GM12892 (cell line): ENCODE data around the gene KRR1.
"Not testable (repeated sequence)": the region's sequence is repeated elsewhere in the genome, so short reads cannot be mapped to it uniquely, and the experiment has no call there.

Experiments used
- DNase-seq: peaks from one replicate; pipeline ENCODE4 v3.0.0; 2011; ENCODE audit not compliant: insufficient read length
- FAIRE-seq: peaks from 2 replicates; lab custom pipeline; 2011; peaks lifted over from hg19 to GRCh38; lab: Jason Lieb, UNC
- POLR2A ChIP-seq: IDR thresholded peaks from 2 replicates; pipeline ENCODE4 v1.6.1; 2011; ENCODE audit warnings: low read depth, low read length, control low read depth
- POLR2AphosphoS5 ChIP-seq: IDR thresholded peaks from 2 replicates; pipeline ENCODE4 v1.6.1; 2011; ENCODE audit warnings: low read depth, low read length, control low read depth
- TAF1 ChIP-seq: IDR thresholded peaks from 2 replicates; pipeline ENCODE4 v1.6.1; 2011; ENCODE audit warnings: low read depth, mild to moderate bottlenecking, control low read depth, low read length, borderline replicate concordance

The KRR1 gene

DNA sequence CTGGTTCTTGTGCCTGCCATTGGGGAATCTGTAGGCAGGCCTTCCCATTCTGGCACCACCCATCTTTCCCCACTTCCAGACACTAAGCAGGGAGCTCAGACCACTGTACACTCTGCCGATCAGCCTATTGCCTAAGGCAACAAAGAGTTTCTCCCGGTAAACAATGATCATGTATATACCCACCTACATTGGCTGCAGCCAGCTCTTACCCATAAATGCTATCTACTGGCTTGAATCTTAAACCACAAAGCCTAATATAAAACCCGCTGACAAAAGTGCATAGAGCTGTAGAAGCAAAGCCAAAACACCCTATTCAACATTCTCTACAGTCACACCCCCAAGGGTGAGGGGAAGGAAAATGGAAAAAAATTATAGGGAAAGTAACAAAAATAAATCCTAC lies 51.7 kb downstream of the KRR1 start:
- FAIRE-seq (no peak), DNase-seq (no peak)
- TF ChIP-seq POLR2A: no peak

DNA sequence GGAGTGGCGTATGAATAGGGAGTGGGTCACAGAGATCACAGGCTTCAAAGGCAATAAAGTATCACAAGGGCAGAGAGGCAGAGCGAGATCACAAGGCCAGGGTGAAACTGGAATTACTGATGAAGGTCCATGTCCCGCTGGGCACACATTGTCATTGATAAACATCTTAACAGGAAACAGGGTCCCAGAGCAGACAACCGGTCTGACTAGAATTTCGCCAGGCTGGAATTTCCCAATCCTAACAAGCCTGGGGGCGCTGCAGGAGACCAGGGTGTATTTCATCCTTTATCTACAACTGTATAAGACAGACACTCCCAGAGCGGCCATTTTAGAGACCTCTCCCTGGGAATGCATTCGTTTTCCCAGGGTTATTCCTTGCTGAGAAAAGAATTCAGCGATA lies 53.5 kb downstream of the KRR1 start:
- DNase-seq, FAIRE-seq: not testable (repeated sequence)

DNA sequence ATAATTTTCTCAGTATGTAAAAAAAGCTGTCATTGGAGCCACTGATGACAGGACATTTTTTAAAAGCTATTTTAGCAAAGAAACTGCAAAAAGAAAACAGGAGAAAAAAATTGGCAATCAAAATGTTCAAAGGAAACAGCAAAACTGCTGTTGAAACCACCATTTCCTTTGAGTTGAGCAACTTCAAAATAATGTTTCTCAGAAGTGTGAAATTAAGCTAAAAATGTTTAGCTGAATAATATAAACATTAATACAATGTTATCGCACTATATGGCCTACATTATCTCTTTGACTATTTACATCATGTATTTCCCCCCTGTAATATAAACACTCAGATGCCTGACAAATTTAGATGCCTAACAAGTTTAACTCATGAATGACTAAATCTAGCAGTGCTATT lies 54.2 kb downstream of the KRR1 start:
- DNase-seq (no peak), FAIRE-seq (no peak)
- TF ChIP-seq POLR2AphosphoS5 (no peak), POLR2A (no peak), TAF1 (no peak)

DNA sequence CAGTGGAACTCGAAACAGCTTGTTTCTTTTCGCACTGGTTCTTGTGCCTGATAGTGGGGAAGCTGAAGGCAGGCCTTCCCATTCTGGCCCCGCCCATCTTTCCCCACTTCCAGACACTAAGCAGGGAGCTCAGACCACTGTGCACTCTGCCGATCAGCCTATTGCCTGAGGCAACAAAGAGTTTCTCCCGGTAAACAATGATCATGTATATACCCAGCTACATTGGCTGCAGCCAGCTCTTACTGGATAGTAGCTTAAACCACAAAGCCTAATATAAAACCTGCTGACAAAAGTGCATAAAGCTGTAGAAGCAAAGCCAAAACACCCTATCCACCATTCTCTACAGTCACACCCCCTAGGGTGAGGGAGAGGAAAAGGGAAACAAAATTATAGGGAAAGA lies 55.6 kb downstream of the KRR1 start:
- DNase-seq (no peak), FAIRE-seq (no peak)
- no peak for TF ChIP-seq TAF1
- TF ChIP-seq POLR2A: no peak
- no peak for TF ChIP-seq POLR2AphosphoS5

DNA sequence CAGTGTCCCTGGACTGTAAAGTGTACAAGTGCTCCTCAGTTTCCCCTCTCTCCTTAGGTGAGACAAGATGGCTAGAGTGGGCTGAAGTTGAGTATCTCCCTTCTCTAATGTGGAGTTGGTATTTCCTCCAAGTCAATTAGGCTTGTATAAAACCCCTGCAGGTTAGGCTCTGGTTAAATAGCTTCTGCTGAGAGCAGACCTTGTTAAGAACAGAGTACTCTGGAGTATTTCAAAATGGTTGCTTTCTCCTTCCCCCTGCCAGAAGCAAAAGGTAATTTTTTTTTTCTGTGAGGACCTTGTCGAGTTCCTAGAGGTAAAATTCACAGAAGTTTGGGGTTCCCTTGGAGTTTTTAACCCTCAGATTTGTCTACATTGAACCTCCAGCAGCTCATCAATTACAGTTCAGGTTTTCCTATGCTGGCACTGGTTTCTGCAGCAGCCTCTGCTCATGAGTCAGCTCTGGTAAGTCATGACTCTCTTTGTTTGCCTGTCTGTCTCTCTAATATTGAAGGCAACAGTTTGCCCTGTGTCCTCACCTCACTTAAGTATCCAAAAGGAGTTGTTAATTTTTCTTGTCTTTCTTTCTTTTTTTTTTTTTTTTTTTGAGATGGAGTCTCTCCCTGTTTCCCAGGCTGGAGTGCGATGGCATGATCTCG lies 58.6 kb downstream of the KRR1 start:
- DNase-seq (no peak), FAIRE-seq (no peak)
- no peak for TF ChIP-seq POLR2A
- no peak for TF ChIP-seq POLR2AphosphoS5
- TF ChIP-seq TAF1: no peak

DNA sequence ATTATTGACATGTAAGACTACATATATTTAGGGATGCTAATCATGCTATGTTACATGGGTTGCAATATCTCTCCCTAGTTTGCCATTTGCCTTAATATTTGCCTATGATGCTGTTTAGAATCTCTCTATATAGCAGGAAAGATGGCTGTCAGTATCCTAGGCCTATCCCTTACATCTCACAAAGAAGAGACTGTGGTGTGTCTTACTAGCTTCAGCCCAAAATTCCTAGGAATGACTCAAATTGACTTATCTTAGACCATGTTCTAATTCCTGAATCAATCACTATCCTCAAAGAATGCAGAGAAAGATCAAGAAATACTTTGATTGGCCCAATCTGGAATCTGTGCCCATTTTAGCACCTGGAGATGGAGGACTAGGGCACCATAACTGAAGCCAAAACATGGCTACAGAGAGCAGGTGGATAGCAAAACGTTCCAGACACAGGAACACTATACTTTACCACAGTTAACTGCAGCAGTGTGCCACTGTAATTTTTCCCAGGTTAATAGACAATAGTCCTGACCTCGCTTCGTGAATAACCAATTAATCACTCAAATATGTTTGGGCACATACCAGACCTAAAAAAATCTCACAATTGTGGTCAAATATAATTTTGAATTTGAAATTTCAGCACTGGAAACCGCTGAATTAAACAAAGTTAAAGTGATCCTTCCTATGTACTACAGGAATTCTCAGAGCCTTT lies 63.6 kb downstream of the KRR1 start:
- no peak for DNase-seq
- no peak for TF ChIP-seq POLR2A
- no peak for TF ChIP-seq TAF1

DNA sequence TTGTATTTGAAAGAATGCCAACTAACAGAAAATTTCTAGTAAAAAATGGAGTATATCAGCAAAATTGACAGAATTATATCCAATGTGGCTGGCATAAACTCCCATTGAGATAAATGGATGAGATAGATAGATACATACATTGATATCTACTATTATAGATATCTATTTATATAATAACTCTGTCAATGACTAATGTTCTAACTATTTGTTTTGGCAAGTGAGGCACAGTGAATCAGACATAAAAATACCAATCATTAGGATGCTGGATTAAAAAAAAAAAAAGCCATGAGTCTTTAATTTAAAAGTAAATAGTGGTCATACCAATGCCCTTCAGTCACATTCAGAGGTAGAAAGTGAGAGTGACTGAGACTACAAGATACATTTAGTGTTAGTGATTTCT lies 64.6 kb downstream of the KRR1 start:
- DNase-seq (no peak), FAIRE-seq (no peak)
- TF ChIP-seq POLR2AphosphoS5 (no peak), POLR2A (no peak), TAF1 (no peak)

More for the DNA sequence above, 63.6 kb downstream of the KRR1 start:
- no peak for FAIRE-seq

DNA sequence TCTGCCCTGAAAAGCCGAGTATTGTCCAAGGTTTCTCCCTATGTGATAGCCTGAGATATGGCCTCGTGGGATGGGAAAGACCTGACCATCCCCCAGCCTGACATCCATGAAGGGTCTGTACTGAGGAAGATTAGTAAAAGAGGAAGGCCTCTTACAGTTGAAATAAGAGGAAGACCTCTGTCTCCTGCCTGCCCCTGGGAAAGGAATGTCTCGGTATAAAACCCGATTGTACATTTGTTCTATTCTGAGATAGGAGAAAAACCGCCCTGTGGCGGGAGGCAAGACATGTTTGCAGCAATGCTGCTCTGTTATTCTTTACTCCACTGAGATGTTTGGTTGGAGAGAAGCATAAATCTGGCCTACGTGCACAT lies 66.3 kb downstream of the KRR1 start:
- not testable (repeated sequence) for FAIRE-seq, DNase-seq

DNA sequence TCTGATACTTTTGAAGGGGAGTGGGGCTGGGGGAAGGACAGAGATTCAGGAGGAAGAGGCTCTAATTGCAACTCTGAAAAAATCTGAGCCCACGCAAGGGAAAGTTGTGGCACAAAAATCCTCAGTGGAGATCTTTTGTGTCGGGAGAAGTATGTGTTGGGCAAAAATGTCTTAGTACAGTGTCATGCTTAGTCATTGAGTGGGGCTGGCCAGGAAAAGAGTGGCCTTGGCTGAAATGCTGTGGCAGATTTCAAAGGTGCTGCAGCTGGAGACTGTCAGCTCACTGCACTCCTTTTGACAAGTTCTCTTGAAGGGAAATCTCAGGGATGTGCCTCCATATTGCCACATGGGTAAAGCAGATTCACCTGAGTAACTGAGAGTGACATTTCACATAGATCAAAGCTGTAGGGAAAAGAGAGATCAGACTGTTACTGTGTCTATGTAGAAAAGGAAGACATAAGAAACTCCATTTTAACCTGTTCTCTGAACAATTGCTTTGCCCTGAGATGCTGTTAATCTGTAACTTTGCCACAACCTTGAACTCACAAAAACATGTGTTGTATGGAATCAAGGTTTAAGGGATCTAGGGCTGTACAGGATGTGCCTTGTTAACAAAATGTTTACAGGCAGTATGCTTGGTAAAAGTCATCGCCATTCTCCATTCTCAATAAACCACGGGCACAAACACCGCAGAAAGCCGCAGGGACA lies 66.8 kb downstream of the KRR1 start:
- no peak for TF ChIP-seq POLR2A
- TF ChIP-seq TAF1: no peak
- TF ChIP-seq POLR2AphosphoS5: no peak
- FAIRE-seq (no peak), DNase-seq (no peak)

DNA sequence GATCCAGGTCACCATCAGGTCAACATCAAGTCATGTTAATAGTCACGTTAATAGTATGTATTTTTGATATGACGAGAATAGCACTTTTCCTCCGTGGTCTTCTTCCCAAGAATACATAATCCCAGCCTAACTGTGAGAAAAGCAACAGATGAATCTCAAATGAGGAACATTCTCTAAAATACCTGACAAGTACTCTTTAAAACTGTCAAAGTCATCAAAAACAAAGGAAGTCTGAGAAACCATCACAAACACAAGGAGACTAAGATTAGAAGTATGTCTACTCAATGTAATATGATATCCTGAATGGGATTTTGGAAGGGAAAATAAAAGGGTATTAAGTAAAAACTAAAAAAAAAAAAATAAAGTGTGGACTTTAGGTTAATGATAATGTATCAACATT lies 67.7 kb downstream of the KRR1 start:
- FAIRE-seq: no peak
- TF ChIP-seq POLR2AphosphoS5 (no peak), POLR2A (no peak), TAF1 (no peak)

DNA sequence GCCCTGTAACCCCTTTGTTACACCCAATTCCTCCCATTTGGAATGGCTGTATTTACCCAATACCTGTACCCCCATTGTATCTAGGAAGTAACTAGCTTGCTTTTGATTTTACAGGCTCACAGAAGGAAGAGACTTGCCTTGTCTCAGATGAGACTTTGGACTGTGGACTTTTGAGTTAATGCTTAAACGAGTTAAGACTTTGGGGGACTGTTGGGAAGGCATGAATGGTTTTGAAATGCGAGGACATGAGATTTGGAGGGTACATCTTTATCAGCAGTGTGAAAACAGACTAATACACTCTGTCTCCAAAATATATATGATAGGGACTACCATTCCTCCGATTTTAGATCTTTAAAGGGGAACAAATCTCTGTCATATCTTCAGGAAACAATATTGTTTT lies 69.0 kb downstream of the KRR1 start:
- DNase-seq, FAIRE-seq: not testable (repeated sequence)

More for the DNA sequence above, 67.7 kb downstream of the KRR1 start:
- no peak for DNase-seq

DNA sequence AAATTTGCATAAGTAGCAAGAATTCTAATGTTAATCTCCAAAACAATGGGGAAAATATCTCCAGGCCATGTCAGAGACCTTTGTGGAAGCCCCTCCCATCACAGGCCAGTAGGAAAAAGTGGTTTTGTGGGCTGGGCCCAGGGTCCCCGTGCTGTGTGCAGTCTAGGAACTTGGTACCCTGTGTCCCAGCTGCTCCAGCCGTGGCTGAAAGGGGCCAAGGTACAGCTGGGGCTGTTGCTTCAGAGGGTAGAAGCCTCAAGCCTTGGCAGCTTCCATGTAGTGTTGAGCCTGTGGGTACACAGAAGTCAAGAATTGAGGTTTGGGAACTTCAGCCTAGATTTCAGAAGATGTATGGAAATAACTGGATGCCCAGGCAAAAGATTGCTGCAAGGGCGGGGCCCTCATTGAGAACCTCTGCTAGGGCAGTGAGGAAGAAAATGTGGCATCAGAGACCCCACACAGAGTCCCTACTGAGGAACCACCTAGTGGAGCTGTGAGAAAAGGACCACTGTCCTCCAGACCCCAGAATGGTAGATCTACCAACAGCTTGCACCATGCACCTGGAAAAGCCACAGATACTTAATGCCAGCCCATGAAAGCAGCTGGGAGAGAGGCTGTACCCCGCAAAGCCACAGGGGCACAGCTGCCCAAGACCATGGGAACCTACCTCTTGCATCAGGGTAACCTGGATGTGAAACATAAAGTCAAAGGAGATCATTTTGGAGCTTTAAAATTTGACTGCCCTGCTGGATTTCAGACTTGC lies 69.5 kb downstream of the KRR1 start:
- not testable (repeated sequence) for DNase-seq, FAIRE-seq
